Right lobe of liver (tissue), 4 donors: ENCODE results near the gene RPL35A.

Experiments
- POLR2A ChIP-seq: fragments of 450-650 bp; IDR thresholded peaks from one replicate; pipeline ENCODE4 v1.6.1; 2017; ENCODE audit warnings: antibody characterized with exemption, mild to moderate bottlenecking
- TF ChIP-seq, protein P1 (sequence below), 4 donors: fragments of 200-600 bp in 3 of 4; fragments of 450-650 bp in 1 of 4; IDR thresholded peaks; one replicate each; pipeline versions ENCODE4 v1.5.1 to v1.8.0; 2016 to 2022; ENCODE audit warnings: antibody characterized with exemption in 4 of 4, mild to moderate bottlenecking in 2 of 4
- donor health status: DM: no; HTN: no; CAD: no.
- donor health status: DM: no; HTN: no; CAD: no.
- donor health status: DM: no; HTN: yes; CAD: no.

DNA sequence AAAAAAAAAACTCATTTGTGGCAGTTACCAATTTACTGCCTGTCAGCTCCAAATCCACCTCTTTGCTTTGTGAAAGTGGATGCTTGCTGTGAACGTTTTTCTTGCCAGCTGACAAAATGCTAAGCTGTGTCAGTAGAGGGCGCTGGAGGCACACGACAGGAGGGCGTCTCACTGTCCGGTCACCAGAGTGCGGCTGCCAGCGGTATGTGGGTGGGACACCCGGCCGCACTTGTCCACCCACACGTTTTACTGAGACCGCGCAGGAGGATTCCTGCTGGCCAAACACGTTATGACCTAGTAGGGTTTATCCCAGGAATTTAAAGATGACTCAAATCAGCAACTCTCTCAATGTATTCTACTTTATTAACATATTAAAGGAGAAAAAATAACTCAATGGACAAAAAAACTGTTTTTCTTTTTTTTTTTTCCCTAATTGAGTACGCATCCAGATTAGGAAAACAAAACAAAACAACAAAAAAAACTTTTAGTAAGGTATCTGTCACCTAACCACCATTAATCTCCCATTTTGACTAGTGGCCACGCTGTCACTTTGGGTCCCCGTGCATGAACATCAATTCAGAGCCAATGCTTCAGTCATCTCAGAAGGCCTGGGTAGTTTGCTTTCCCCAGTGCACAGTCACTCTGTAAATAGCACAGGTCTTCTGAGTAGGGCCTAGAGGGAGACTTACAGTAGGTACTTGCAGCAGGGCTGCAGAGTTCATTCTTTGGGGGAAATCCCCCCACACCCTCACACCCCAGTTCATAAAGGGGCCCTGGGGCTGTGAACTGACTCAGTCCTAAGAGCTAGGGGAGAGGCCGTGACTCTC lies 43.8 kb upstream of the RPL35A start:
- TF ChIP-seq, protein P1, sequence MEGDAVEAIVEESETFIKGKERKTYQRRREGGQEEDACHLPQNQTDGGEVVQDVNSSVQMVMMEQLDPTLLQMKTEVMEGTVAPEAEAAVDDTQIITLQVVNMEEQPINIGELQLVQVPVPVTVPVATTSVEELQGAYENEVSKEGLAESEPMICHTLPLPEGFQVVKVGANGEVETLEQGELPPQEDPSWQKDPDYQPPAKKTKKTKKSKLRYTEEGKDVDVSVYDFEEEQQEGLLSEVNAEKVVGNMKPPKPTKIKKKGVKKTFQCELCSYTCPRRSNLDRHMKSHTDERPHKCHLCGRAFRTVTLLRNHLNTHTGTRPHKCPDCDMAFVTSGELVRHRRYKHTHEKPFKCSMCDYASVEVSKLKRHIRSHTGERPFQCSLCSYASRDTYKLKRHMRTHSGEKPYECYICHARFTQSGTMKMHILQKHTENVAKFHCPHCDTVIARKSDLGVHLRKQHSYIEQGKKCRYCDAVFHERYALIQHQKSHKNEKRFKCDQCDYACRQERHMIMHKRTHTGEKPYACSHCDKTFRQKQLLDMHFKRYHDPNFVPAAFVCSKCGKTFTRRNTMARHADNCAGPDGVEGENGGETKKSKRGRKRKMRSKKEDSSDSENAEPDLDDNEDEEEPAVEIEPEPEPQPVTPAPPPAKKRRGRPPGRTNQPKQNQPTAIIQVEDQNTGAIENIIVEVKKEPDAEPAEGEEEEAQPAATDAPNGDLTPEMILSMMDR (IDR thresholded peaks at IDR 0.05), result peak; percentile 89 to 92 (median 92)
- TF ChIP-seq POLR2A, result no peak
